NOMO-1 treated with dmso at 0.1 percent for 144 hours (cell line): Measurements from ENCODE around the gene ATPAF1.
"Not testable (repeated sequence)": the region's sequence is repeated elsewhere in the genome, so short reads cannot be mapped to it uniquely, and the experiment has no call there.

Source experiments
- DNase-seq: peaks from one replicate; lab custom pipeline; 2025; ENCODE audit not compliant: unreplicated experiment; lab: John Stamatoyannopoulos, UW

The ATPAF1 gene

GRCh38 chr1:46681333-46682034 is 13.3 kb upstream of the ATPAF1 start:
- no peak for DNase-seq

DNA sequence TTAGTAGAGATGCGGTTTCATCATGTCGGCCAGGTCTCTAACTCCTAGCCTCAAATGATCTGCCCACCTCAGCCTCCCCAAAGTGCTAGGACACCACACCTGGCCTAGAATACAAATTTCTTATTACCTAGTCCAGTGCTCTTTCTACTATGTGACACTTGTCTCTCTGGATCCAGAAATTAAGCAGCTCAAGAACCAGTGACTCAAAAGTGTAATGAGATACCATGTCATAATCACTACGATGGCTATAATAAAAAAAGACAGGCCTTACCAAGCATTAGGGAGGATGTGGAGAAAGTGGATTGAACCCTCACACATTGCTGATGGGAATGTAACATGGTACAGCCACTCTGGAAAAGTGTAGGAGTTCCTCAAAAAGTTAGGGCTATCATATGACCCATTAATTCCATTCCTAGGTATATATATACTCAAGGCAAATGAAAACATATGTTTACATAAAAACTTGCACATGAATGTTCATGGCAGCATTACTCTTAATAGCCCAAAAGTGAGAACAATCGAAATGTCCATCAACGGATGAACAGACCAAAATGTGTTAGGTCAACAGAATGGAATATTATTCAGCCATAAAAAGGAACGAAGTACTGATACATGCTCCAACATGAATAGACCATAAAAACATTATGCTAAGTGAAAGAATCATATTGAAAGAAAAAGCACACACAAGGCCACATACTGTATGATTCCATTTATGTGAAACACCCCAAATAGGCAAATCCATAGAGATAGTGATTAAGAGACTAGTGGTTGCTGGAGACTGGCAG is 11.8 kb upstream of the ATPAF1 start:
- no peak for DNase-seq

DNA sequence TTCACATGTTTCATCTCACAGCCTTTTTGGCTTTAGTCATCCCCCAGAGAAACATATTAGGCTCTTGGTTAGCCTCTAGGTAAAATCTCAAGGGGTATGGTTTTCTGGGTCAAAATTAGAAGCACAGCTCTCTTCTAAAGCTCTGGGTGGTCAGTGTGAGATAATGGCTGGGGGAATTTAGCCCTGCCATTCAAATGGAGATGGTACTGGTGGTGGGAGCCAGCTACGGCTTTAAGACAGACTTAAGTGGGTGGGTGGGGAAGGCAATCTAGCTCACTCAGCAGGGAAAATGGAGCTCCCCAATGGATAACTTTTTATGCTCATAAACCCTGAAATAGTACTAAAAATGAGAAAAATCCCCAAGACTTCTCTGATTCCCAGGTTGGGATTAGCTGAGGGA is 9.2 kb upstream of the ATPAF1 start:
- no peak for DNase-seq

DNA sequence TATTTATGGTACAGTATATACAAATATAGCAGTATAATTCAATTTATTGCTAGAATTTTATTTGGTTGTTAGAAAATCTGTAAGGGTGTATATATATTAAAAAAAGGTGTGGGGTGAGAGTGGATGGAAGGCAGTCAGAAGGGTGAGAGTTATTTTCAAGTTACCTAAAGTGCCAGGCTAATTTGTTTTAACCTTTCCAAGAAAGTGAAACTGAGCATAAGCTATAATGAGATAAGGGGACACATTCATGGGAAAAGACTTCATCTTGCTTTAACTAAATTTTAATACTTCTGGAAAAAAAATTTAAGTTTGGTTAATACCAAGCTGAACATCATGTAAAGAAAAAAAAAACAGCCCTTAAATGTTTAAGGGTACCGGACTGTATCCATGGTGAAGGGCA is 8.4 kb upstream of the ATPAF1 start:
- DNase-seq, result no peak

DNA sequence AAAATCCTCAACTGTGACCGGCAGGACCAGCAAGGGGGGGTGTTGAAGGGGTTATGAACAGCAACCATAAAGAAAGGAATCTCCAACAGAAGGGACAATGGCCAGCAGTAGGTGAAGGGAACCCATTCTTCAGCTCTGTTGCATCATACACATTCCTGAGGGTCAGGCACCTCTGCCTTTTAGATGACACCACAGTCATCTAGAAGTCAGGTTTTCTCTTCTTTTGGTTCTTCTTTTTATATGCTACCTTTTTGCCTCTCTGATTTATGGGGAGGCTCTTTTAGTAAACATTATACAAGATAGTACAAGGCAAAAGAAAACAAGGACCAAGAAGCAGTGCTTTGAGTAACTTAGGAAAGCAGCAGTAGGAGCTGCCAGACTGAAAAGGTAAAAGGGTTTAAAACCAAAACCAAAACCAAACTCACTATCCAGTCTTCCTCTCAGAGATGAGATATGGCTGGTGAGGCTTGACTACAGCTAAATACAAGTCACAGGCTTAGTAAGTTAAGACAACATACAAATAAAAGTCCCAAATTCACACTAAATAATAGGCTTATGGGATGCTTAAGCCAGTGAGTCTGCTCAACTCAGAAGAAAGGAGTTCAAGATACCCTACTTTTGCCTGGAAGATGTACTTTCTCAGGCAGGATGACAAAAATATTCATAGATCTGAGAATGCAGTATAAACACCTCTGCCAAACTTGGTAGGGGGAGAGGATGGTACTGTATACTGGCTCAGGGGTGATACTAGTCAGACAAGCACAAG is 7.6 kb upstream of the ATPAF1 start:
- DNase-seq, result no peak

DNA sequence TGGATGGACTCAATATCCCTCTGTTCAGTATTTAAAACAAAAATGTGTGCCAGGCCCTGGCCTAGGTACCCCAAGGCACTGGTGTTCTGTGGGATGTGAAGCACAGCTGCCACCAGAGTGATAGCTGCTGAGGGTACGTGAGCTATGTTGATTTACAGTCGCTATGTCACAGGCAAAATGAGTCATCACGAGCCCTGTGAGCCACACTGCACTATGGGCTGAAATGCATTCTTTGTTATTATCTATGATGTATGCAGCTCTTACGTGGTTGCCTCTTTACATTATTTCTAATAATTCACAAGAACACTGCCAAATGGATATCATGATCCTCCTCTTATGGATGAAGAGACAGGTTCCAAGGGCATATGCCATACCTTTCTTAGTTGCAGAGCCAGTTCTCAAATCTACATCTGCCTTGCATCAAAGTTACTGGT is 5.6 kb upstream of the ATPAF1 start:
- no peak for DNase-seq

- no peak for DNase-seq
Observed at GRCh38 chr1:46672696-46673095, 4.5 kb upstream of the ATPAF1 start.

DNA sequence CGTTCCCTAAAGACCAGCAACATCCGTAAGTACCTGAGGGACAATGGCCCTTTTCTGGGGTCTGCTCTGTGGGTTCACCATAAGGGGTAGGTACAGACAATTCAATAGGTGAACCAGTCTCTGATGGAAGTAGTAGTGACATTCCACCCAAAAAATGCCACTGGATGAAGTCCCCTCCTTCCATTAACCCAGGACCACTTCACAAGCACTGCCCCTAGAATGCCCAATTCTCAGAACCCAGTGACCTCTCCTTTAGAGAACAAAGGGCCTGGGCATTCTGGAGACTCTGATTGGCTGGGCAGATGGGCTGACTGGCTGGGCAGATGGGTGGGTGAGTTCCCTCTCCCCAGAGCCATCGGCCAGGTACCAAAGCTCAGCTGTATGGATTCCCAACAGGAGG is 3.4 kb upstream of the ATPAF1 start, which contains the start of gene TEX38:
Gene TEX38, plus strand, starts transcription at position 301 of the 400 bp plus-strand sequence. Its CDS starts 81 bp downstream, at position 382.
- no peak for DNase-seq

DNA sequence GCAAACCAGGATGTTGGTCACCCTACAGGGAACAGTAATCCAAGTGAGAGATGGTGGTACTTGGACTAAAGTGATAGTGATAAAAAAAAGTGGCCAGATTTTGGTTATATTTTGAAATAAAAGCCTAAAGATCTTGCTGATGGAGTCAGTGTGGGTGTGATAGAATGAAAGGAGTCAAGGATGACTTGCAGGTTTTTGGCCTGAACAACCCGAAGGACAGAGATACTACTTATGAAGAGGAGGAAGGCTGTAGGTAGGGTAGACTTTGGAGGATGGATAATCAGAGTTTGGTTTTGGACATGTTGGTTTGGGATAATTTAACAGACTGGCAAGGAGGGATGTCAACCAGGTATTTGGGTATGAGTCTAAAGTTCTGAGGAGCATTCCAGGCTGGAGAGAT is 2.0 kb upstream of the ATPAF1 start:
- no peak for DNase-seq

GRCh38 chr1:46665983-46666382 is 2.2 kb downstream of the ATPAF1 start:
- DNase-seq, result no peak

DNA sequence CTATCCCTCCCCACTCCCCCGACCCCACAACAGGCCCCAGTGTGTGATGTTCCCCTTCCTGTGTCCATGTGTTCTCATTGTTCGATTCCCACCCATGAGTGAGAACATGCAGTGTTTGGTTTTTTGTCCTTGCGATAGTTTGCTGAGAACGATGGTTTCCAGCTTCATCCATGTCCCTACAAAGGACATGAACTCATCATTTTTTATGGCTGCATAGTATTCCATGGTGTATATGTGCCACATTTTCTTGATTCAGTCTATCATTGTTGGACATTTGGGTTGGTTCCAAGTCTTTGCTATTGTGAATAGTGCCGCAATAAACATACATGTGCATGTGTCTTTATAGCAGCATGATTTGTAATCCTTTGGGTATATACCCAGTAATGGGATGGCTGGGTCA is 5.2 kb downstream of the ATPAF1 start:
- DNase-seq, result not testable (repeated sequence)

DNA sequence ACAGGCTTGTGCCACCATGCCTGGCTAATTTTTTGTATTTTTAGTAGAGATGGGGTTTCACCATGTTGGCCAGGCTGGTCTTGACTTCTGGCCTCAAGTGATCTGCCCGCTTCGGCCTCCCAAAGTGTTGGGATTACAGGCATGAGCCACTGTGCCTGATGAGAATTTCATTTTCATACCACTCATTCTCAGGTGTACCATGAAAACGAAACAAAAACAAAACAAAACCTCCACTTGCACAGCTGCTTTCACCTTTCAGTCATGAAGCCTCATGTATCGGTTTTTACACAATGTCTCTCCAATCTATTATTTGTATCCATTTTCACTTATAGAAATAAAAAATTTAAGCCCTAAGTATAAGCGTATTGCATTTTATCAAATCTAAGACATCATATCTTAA is 8.0 kb downstream of the ATPAF1 start:
- not testable (repeated sequence) for DNase-seq

- no peak for DNase-seq
Observed at GRCh38 chr1:46659307-46659870, 8.8 kb downstream of the ATPAF1 start.

- no peak for DNase-seq
Observed at GRCh38 chr1:46657775-46658174, 10.4 kb downstream of the ATPAF1 start.

DNA sequence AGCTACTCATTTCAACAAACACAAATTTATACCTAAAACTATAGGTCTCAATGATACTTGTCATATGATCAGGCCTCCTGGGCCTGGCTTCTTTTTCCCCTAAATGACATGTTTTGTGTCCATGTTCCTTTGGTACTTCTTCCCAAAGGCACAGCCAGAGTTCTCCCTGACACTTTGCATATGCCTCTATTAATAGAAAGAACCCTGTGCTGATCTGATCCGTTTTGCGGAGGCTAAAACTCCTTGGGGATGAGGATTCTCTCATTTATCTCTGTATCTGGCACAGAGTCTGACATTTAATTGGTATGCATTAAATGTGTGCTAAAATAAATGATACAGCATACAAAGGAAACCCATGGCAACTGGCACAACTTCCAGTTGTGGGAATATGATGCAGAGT is 11.5 kb downstream of the ATPAF1 start:
- no peak for DNase-seq

DNA sequence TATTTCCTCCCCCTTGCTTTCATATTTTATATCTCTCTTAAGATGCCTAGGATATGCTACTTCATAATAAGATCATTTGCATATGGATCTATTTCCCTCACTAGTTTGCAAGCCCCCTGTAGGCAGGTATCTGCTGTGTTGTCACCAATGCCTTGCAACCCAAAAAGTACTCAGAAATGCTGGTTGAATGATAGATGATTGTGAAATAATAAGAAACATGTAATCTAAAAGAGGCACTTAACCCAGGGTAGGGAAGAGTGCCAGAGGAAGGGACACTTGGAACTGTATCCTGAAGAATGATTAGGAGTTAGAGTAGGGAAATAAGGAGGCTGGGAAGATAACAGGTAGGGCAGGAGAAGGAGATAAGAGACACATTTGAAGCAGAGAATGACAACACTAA is 12.3 kb downstream of the ATPAF1 start:
- no peak for DNase-seq

GRCh38 chr1:46654698-46655097 is 13.5 kb downstream of the ATPAF1 start:
- DNase-seq, result not testable (repeated sequence)

GRCh38 chr1:46654012-46654411 is 14.2 kb downstream of the ATPAF1 start:
- no peak for DNase-seq

- no peak for DNase-seq
Observed at GRCh38 chr1:46653405-46653958, 14.7 kb downstream of the ATPAF1 start.

DNA sequence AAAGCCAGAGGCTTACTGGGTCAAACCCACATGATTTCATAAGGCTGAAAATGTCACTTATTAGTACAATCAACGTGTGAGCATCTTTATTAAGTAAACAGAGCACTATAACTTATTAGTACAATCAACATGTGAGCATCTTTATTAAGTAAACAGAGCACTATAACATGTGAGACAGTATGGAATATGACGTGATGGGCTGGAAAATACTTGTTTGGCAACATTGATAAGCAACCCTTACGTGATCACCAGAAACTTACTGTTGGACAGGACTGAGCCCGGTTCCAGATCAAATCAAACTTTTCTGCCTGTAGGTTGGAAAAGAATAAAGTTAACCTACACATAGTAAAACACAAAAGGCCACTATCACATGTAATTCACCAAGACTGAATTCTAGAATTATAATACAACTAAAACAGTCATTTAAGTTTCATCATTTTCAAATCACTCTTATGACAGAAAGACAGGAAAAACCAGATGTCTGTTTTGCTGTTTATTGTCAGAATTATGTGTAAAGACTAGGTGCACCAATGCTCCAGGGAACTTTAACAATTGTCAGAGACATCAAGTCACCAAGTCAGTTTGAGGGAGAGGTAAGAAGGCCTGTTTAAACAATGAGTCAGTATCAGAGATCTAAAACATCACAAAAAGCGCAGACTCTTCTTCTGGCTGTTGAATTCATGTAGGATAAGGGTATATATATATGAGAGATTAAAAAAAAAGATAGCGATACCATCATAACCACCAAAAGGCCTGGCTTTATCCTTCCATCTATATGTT is 15.7 kb downstream of the ATPAF1 start:
- DNase-seq, result no peak
